GM19238 (cell line): ENCODE measurements around the gene TXNDC12.

ENCODE experiments used
- DNase-seq: peaks from one replicate; pipeline ENCODE4 v3.0.0; 2011; ENCODE audit warnings: low spot score; ENCODE audit not compliant: insufficient read length

The TXNDC12 gene

GRCh38 chr1:52002038-52002917 lies 52.7 kb downstream of the TXNDC12 start:
- DNase-seq, result peak; percentile 60

GRCh38 chr1:51998701-51999100 lies 56.3 kb downstream of the TXNDC12 start:
- no peak for DNase-seq

- DNase-seq, result no peak
These were observed 57.0 kb downstream of the TXNDC12 start for GRCh38 chr1:51997974-51998382.

GRCh38 chr1:51990478-51990965 lies 64.5 kb downstream of the TXNDC12 start, which contains the start of gene RAB3B:
Gene RAB3B (minus strand): TSS chr1:51990700. CDS start chr1:51977117, 13,583 bp downstream.
- DNase-seq, result peak; percentile 52

- DNase-seq, result no peak
These were observed 65.2 kb downstream of the TXNDC12 start for GRCh38 chr1:51989582-51990477.

GRCh38 chr1:51988254-51988653 lies 66.7 kb downstream of the TXNDC12 start:
- no peak for DNase-seq

GRCh38 chr1:51986718-51987117 lies 68.3 kb downstream of the TXNDC12 start:
- no peak for DNase-seq

GRCh38 chr1:51982161-51982560 lies 72.8 kb downstream of the TXNDC12 start:
- DNase-seq, result no peak

GRCh38 chr1:51981555-51981954 lies 73.4 kb downstream of the TXNDC12 start:
- DNase-seq, result no peak

GRCh38 chr1:51978099-51978498 lies 76.9 kb downstream of the TXNDC12 start:
- no peak for DNase-seq

- DNase-seq, result no peak
These were observed 78.0 kb downstream of the TXNDC12 start for GRCh38 chr1:51976846-51977602.

- DNase-seq, result no peak
These were observed 81.2 kb downstream of the TXNDC12 start for GRCh38 chr1:51973587-51974474.
